WTC11 (cell line): Measurements from ENCODE around the gene HIBADH. TPM values are rescaled to one million over a fixed set of nuclear protein-coding genes. Genes with fewer than 3 reads are reported as not detected.

ENCODE experiments used
- ATAC-seq: fragments of 200-7000 bp; cut with Tn5 transposase; 2 replicates; pipeline ENCODE4 v1.10.0; 2021; ENCODE audit warnings: mild to moderate bottlenecking, moderate library complexity
- CTCF ChIA-PET: fragments of 300-600 bp; sonication (Branson Sonifier 250); formaldehyde crosslinking; loops from one replicate; lab custom pipeline; 2021; ENCODE audit warnings: antibody characterized with exemption; lab: Charles Lee
- POLR2A ChIA-PET: fragments of 350-600 bp; sonication (Branson Sonifier 250); formaldehyde crosslinking; loops from one replicate; lab custom pipeline; 2021; ENCODE audit warnings: antibody characterized with exemption; lab: Charles Lee
- DNase-seq: peaks from one replicate; pipeline ENCODE4 v3.0.0; 2021; ENCODE audit warnings: low spot score
- H3K27ac Mint-ChIP-seq: 2 replicates; pipeline ENCODE4 v1.8.0; 2021; ENCODE audit warnings: mixed read lengths
- H3K27me3 Mint-ChIP-seq: 2 replicates; pipeline ENCODE4 v1.8.0; 2021; ENCODE audit warnings: low read depth, mild to moderate bottlenecking, moderate library complexity, mixed read lengths
- H3K36me3 Mint-ChIP-seq: 2 replicates; pipeline ENCODE4 v1.8.0; 2021; ENCODE audit warnings: mixed read lengths
- H3K4me1 Mint-ChIP-seq: 2 replicates; pipeline ENCODE4 v1.8.0; 2022; ENCODE audit warnings: mixed read lengths
- H3K4me3 Mint-ChIP-seq: 2 replicates; pipeline ENCODE4 v1.8.0; 2021; ENCODE audit warnings: mild to moderate bottlenecking, moderate library complexity, mixed read lengths
- H3K9me3 Mint-ChIP-seq: 2 replicates; pipeline ENCODE4 v1.8.0; 2021; ENCODE audit warnings: mixed read lengths
- AR ChIP-seq: fragments of 250-450 bp; sonication (Bioruptor Pico); IDR thresholded peaks from 2 replicates; pipeline ENCODE4 v1.9.0; 2021; ENCODE audit warnings: mild to moderate bottlenecking
- CBFB ChIP-seq: sonication (generic); formaldehyde crosslinking; IDR thresholded peaks from 2 replicates; pipeline ENCODE4 v1.8.1; 2022; ENCODE audit warnings: mild to moderate bottlenecking, low read depth, missing genetic modification reagents
- EMX1 ChIP-seq: fragments of 250-450 bp; sonication (Bioruptor Pico); IDR thresholded peaks from 2 replicates; pipeline ENCODE4 v1.8.0; 2021; ENCODE audit warnings: mild to moderate bottlenecking
- ESRRA ChIP-seq: sonication (generic); formaldehyde crosslinking; IDR thresholded peaks from 2 replicates; pipeline ENCODE4 v1.8.1; 2022; ENCODE audit warnings: mild to moderate bottlenecking, missing genetic modification reagents, borderline replicate concordance
- FOXJ3 ChIP-seq: sonication (generic); formaldehyde crosslinking; IDR thresholded peaks from 2 replicates; pipeline ENCODE4 v1.9.0; 2021; ENCODE audit warnings: missing genetic modification reagents, mild to moderate bottlenecking, borderline replicate concordance
- GABPB1 ChIP-seq: sonication (generic); formaldehyde crosslinking; IDR thresholded peaks from 2 replicates; pipeline ENCODE4 v1.8.1; 2023; ENCODE audit warnings: mild to moderate bottlenecking, missing genetic modification reagents
- GRHL2 ChIP-seq: fragments of 250-450 bp; sonication (Bioruptor Pico); IDR thresholded peaks from 2 replicates; pipeline ENCODE4 v1.8.0; 2022; ENCODE audit warnings: mild to moderate bottlenecking, moderate library complexity; ENCODE audit not compliant: insufficient replicate concordance, severe bottlenecking
- KAT7 ChIP-seq: sonication (generic); formaldehyde crosslinking; IDR thresholded peaks from 2 replicates; pipeline ENCODE4 v1.8.1; 2023; ENCODE audit warnings: missing genetic modification reagents, mild to moderate bottlenecking, borderline replicate concordance
- NFE2L1 ChIP-seq: sonication (generic); formaldehyde crosslinking; IDR thresholded peaks from 2 replicates; pipeline ENCODE4 v1.8.1; 2023; ENCODE audit warnings: missing genetic modification reagents
- NR2C2 ChIP-seq: sonication (generic); formaldehyde crosslinking; IDR thresholded peaks from 2 replicates; pipeline ENCODE4 v1.8.0; 2022; ENCODE audit warnings: mild to moderate bottlenecking, missing genetic modification reagents
- NR3C1 ChIP-seq: sonication (generic); formaldehyde crosslinking; conservative IDR thresholded peaks from 2 replicates; pipeline ENCODE4 v1.8.1; 2023; ENCODE audit warnings: low read depth, mild to moderate bottlenecking, missing genetic modification reagents
- RELA ChIP-seq: sonication (generic); formaldehyde crosslinking; IDR thresholded peaks from 2 replicates; pipeline ENCODE4 v1.8.1; 2022; ENCODE audit warnings: missing genetic modification reagents, mild to moderate bottlenecking, borderline replicate concordance
- RORB ChIP-seq: fragments of 250-450 bp; sonication (Bioruptor Pico); IDR thresholded peaks from 2 replicates; pipeline ENCODE4 v1.9.0; 2021; ENCODE audit warnings: mild to moderate bottlenecking
- USF1 ChIP-seq: sonication (generic); formaldehyde crosslinking; IDR thresholded peaks from 2 replicates; pipeline ENCODE4 v1.8.0; 2022; ENCODE audit warnings: mild to moderate bottlenecking, missing genetic modification reagents
- ZBTB43 ChIP-seq: sonication (generic); formaldehyde crosslinking; IDR thresholded peaks from 2 replicates; pipeline ENCODE4 v1.8.1; 2023; ENCODE audit warnings: mild to moderate bottlenecking, missing genetic modification reagents
- ZNF219 ChIP-seq: sonication (generic); formaldehyde crosslinking; IDR thresholded peaks from 2 replicates; pipeline ENCODE4 v1.8.0; 2023; ENCODE audit warnings: missing genetic modification reagents, mild to moderate bottlenecking, borderline replicate concordance
- total RNA-seq: library from RNA; stranded (reverse); gene quantifications from 3 replicates; pipeline ENCODE4 v1.2.3, GENCODE V29; 2021
- TF ChIP-seq, protein P1 (sequence below): sonication (generic); formaldehyde crosslinking; IDR thresholded peaks from 2 replicates; pipeline ENCODE4 v1.8.1; 2022; ENCODE audit warnings: low read depth, missing genetic modification reagents, borderline replicate concordance
- TF ChIP-seq, protein P2 (sequence below): fragments of 250-450 bp; sonication (Bioruptor Pico); IDR thresholded peaks from 2 replicates; pipeline ENCODE4 v1.8.0; 2021; ENCODE audit warnings: mild to moderate bottlenecking
- TF ChIP-seq, protein P3 (sequence below): sonication (generic); formaldehyde crosslinking; IDR thresholded peaks from 2 replicates; pipeline ENCODE4 v1.8.1; 2023; ENCODE audit warnings: mild to moderate bottlenecking, missing genetic modification reagents, moderate library complexity
- TF ChIP-seq, protein P4 (sequence below): fragments of 250-450 bp; sonication (Bioruptor Pico); IDR thresholded peaks from 2 replicates; pipeline ENCODE4 v1.9.0; 2021; ENCODE audit warnings: moderate library complexity, mild to moderate bottlenecking, inconsistent platforms, borderline replicate concordance
- TF ChIP-seq, protein P5 (sequence below): sonication (generic); formaldehyde crosslinking; IDR thresholded peaks from 2 replicates; pipeline ENCODE4 v1.8.1; 2023; ENCODE audit warnings: mild to moderate bottlenecking, missing genetic modification reagents, moderate library complexity

HIBADH gene
- total RNA-seq, 1 experiment from 2014 or later = 27.9 TPM

- H3K27me3 Mint-ChIP-seq = no peaks in the 10 kb centered on the region
- ATAC-seq (no peak), DNase-seq (no peak)
- peaks cover 10% of the 10 kb centered on the region for H3K4me1 Mint-ChIP-seq
- TF ChIP-seq AR (CRISPR knock-in tag) (no peak), GABPB1 (CRISPR knock-in tag) (no peak)
- no peak overlapping the region for H3K4me3 Mint-ChIP-seq
- POLR2A ChIA-PET = no interaction called here
- no peak overlapping the region for H3K27ac Mint-ChIP-seq
- CTCF ChIA-PET = interaction anchor here (1.5 kb wide), 1 partner anchor 492 kb away, joined by 4 read pairs; no protein-coding TSS in a partner anchor
- no peaks in the 10 kb centered on the region for H3K36me3 Mint-ChIP-seq
- H3K9me3 Mint-ChIP-seq = peaks cover 12% of the 10 kb centered on the region; the same call in 1 of the 2 replicates
Measured at GRCh38 chr7:27688646-27689045, 26.0 kb upstream of the HIBADH start.

GRCh38 chr7:27688056-27688455 lies 25.4 kb upstream of the HIBADH start:
- H3K27ac Mint-ChIP-seq = no peak overlapping the region
- CTCF ChIA-PET = interaction anchor here (1.5 kb wide), 1 partner anchor 492 kb away, joined by 4 read pairs; no protein-coding TSS in a partner anchor
- no peak for TF ChIP-seq EMX1 (CRISPR knock-in tag)
- no peak for TF ChIP-seq RORB (CRISPR knock-in tag)
- TF ChIP-seq GRHL2 = no peak
- TF ChIP-seq, protein P1, sequence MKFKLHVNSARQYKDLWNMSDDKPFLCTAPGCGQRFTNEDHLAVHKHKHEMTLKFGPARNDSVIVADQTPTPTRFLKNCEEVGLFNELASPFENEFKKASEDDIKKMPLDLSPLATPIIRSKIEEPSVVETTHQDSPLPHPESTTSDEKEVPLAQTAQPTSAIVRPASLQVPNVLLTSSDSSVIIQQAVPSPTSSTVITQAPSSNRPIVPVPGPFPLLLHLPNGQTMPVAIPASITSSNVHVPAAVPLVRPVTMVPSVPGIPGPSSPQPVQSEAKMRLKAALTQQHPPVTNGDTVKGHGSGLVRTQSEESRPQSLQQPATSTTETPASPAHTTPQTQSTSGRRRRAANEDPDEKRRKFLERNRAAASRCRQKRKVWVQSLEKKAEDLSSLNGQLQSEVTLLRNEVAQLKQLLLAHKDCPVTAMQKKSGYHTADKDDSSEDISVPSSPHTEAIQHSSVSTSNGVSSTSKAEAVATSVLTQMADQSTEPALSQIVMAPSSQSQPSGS (CRISPR knock-in tag) = no peak
- TF ChIP-seq ZNF219 (CRISPR knock-in tag) = no peak
- TF ChIP-seq, protein P2, sequence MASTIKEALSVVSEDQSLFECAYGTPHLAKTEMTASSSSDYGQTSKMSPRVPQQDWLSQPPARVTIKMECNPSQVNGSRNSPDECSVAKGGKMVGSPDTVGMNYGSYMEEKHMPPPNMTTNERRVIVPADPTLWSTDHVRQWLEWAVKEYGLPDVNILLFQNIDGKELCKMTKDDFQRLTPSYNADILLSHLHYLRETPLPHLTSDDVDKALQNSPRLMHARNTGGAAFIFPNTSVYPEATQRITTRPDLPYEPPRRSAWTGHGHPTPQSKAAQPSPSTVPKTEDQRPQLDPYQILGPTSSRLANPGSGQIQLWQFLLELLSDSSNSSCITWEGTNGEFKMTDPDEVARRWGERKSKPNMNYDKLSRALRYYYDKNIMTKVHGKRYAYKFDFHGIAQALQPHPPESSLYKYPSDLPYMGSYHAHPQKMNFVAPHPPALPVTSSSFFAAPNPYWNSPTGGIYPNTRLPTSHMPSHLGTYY (CRISPR knock-in tag) = no peak
- no peak for TF ChIP-seq ZBTB43 (CRISPR knock-in tag)
- TF ChIP-seq ESRRA (CRISPR knock-in tag) = no peak
- TF ChIP-seq FOXJ3 (CRISPR knock-in tag) = no peak
- TF ChIP-seq NFE2L1 = no peak
- TF ChIP-seq CBFB (CRISPR knock-in tag) = no peak
- TF ChIP-seq NR2C2 (CRISPR knock-in tag) = no peak
- TF ChIP-seq RELA (CRISPR knock-in tag) = no peak
- TF ChIP-seq USF1 (CRISPR knock-in tag) = no peak
- TF ChIP-seq, protein P3, sequence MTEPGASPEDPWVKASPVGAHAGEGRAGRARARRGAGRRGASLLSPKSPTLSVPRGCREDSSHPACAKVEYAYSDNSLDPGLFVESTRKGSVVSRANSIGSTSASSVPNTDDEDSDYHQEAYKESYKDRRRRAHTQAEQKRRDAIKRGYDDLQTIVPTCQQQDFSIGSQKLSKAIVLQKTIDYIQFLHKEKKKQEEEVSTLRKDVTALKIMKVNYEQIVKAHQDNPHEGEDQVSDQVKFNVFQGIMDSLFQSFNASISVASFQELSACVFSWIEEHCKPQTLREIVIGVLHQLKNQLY (CRISPR knock-in tag) = no peak
- TF ChIP-seq, protein P4, sequence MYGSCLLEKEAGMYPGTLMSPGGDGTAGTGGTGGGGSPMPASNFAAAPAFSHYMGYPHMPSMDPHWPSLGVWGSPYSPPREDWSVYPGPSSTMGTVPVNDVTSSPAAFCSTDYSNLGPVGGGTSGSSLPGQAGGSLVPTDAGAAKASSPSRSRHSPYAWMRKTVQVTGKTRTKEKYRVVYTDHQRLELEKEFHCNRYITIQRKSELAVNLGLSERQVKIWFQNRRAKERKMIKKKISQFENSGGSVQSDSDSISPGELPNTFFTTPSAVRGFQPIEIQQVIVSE (CRISPR knock-in tag) = no peak
- no peak for TF ChIP-seq NR3C1
- TF ChIP-seq KAT7 (CRISPR knock-in tag) = no peak
- TF ChIP-seq, protein P5, sequence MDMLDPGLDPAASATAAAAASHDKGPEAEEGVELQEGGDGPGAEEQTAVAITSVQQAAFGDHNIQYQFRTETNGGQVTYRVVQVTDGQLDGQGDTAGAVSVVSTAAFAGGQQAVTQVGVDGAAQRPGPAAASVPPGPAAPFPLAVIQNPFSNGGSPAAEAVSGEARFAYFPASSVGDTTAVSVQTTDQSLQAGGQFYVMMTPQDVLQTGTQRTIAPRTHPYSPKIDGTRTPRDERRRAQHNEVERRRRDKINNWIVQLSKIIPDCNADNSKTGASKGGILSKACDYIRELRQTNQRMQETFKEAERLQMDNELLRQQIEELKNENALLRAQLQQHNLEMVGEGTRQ (CRISPR knock-in tag) = no peak
- H3K9me3 Mint-ChIP-seq = peaks cover 12% of the 10 kb centered on the region; the same call in 1 of the 2 replicates
- H3K4me3 Mint-ChIP-seq = no peak overlapping the region
- DNase-seq (no peak), ATAC-seq (no peak)
- peaks cover 10% of the 10 kb centered on the region for H3K4me1 Mint-ChIP-seq
- no peaks in the 10 kb centered on the region for H3K27me3 Mint-ChIP-seq
- H3K36me3 Mint-ChIP-seq = no peaks in the 10 kb centered on the region
- POLR2A ChIA-PET = no interaction called here
